Osteocyte (in vitro differentiated cells): ENCODE data around the gene KCNH2. TPM values are rescaled to one million over a fixed set of nuclear protein-coding genes. Genes with fewer than 3 reads are reported as not detected.

ENCODE experiments used
- DNase-seq: peaks from one replicate; pipeline ENCODE4 v3.0.0; 2021; ENCODE audit warnings: mixed read lengths; ENCODE audit not compliant: unreplicated experiment; ENCODE audit errors: extremely low spot score
- H3K27ac Mint-ChIP-seq: one replicate; pipeline ENCODE4 v1.8.0; 2021; ENCODE audit warnings: mild to moderate bottlenecking, mixed read lengths; ENCODE audit not compliant: unreplicated experiment
- H3K27me3 Mint-ChIP-seq: one replicate; pipeline ENCODE4 v1.8.0; 2021; ENCODE audit warnings: mixed read lengths; ENCODE audit not compliant: unreplicated experiment
- H3K36me3 Mint-ChIP-seq: one replicate; pipeline ENCODE4 v1.8.0; 2021; ENCODE audit warnings: mixed read lengths; ENCODE audit not compliant: unreplicated experiment
- H3K4me1 Mint-ChIP-seq: one replicate; pipeline ENCODE4 v1.8.0; 2021; ENCODE audit warnings: mixed read lengths; ENCODE audit not compliant: unreplicated experiment
- H3K4me3 Mint-ChIP-seq: one replicate; pipeline ENCODE4 v1.8.0; 2021; ENCODE audit warnings: mild to moderate bottlenecking, moderate library complexity, mixed read lengths; ENCODE audit not compliant: unreplicated experiment
- H3K9me3 Mint-ChIP-seq: one replicate; pipeline ENCODE4 v1.8.0; 2021; ENCODE audit warnings: mixed read lengths; ENCODE audit not compliant: unreplicated experiment
- total RNA-seq: library from RNA; stranded (reverse); gene quantifications from 2 replicates; pipeline ENCODE4 v1.2.1, GENCODE V29; 2021
- TF ChIP-seq, protein P1 (sequence below): fragments of 200-600 bp; sonication (generic); IDR thresholded peaks from 2 replicates; pipeline ENCODE4 v1.5.0; 2021; ENCODE audit warnings: antibody characterized with exemption, mild to moderate bottlenecking, moderate library complexity

Gene KCNH2
- total RNA-seq, 1 donor from 2014 or later = not detected

DNA sequence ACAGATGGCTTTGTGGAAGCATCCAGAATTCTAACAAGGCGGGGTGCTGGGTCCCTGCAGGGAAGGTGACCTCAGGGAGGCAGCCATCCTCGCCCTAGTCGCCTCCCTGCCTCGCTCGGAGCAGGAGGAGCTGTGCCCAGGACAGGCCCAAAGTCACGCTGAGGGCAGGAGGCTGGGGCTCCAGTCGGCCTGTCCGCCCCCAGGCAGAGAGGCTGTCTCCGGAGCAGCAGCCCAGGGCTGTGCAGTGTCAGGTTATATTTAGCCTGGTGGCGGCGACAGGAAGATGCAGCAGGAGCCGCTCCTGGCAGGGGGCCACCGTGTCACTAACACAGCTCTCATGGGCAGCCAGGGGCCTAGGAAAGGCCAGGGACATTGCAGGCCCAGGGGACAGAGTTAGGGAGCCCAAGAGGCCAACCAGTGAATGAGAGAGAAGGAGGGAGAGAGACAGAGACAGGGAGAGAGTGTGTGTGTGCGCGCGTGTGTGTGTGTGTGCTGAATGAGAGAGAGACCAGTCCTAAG is 13.5 kb downstream of the KCNH2 start:
- no peaks in the 10 kb centered on the region for H3K9me3 Mint-ChIP-seq
- peaks cover 27% of the 10 kb centered on the region for H3K4me1 Mint-ChIP-seq

DNA sequence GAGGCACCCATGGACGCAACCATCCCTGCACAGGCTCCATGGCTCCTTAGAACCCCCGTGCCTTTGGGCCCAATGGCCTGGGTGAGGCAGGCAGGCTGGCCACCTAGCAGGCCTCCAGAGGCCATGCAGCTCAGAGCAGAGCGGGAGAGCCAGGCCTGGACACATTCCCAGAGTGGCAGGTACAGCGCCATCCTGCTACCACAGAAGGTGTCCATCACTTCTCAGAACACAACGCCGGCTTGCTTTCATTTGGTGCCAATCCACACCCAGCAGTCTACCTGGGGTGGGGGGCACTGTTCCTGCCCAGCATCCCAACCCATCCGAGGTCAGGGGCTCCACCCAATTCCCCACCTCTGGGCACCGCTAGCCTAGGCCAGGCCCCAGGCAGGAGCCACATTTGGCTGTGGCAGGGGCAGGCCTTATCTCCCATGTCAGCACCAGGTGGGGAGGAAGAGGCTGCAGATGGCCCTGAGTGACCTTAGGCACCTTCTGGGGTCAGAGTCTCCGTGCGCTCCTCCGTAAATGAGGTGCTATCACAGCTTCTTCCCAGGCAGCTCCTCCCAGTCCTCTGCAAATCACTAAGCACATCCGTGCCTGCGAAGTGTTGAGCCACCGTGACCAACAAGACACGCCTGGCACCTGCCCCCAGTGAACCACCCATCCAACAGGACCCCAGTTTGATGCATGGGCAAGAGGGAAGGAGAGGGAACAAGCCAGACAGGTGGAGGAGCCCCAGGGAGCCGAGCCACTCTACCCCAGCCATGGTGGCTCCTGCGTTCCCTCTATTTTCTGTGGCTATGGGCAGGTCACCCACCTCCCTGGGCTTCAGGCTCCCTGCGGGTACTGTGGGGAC is 14.2 kb downstream of the KCNH2 start:
- Mint-ChIP-seq H3K4me3 (no peak overlapping the region), H3K36me3 (no peaks in the 10 kb centered on the region), H3K27ac (no peak overlapping the region), H3K9me3 (no peaks in the 10 kb centered on the region), H3K27me3 (peaks cover 19% of the 10 kb centered on the region), H3K4me1 (peaks cover 27% of the 10 kb centered on the region)
- DNase-seq = no peak
- TF ChIP-seq, protein P1, sequence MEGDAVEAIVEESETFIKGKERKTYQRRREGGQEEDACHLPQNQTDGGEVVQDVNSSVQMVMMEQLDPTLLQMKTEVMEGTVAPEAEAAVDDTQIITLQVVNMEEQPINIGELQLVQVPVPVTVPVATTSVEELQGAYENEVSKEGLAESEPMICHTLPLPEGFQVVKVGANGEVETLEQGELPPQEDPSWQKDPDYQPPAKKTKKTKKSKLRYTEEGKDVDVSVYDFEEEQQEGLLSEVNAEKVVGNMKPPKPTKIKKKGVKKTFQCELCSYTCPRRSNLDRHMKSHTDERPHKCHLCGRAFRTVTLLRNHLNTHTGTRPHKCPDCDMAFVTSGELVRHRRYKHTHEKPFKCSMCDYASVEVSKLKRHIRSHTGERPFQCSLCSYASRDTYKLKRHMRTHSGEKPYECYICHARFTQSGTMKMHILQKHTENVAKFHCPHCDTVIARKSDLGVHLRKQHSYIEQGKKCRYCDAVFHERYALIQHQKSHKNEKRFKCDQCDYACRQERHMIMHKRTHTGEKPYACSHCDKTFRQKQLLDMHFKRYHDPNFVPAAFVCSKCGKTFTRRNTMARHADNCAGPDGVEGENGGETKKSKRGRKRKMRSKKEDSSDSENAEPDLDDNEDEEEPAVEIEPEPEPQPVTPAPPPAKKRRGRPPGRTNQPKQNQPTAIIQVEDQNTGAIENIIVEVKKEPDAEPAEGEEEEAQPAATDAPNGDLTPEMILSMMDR = no peak

More for the DNA sequence above, 13.5 kb downstream of the KCNH2 start:
- H3K27me3 Mint-ChIP-seq = peaks cover 24% of the 10 kb centered on the region
- TF ChIP-seq, protein P1 = no peak
- H3K36me3 Mint-ChIP-seq = no peaks in the 10 kb centered on the region
- no peak overlapping the region for H3K27ac Mint-ChIP-seq
- no peak overlapping the region for H3K4me3 Mint-ChIP-seq
- no peak for DNase-seq

DNA sequence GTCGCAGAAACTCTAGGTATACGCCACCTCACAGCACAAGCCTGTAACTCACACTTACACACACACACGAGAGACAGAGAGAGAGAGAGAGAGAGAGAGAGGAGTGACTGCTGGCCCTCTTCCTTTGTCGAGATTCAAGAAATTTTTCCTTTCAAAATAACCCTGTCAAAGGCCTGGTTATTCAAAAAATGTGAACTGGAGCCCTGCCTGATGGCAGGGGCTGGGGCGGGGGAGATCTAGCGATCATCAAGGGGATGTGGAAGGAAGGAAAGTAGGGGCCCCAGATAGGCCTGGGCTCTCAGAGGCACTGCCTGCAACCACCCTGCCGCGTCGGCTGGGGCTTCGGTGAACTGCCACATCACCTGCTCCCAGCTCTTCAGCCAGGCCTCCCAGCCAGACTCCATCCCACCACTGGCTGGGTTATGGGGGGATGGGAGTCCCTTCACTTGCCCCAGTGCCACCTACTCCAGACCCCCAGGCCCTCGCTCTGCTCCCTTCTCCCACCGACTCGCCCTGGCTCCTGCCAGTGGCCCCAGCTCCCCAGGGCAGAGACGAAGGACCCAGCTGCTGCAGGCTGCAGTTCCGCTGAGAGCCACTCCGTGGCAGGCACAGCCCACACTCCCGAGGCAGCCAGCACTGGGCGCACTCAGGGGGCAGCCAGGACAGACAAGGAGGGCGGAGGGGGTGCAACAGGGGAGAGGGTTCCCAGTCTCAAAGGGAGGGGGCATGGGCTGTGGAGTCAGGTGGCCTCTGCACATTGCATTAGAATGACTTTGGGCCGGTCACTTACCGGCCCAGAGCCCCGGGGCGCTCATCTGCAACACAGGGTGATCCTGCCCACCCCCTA is 15.3 kb downstream of the KCNH2 start:
- H3K27me3 Mint-ChIP-seq = peaks cover 12% of the 10 kb centered on the region
- H3K4me1 Mint-ChIP-seq = peaks cover 27% of the 10 kb centered on the region
- no peaks in the 10 kb centered on the region for H3K9me3 Mint-ChIP-seq
- TF ChIP-seq, protein P1 = peak; percentile 88
- no peak overlapping the region for H3K4me3 Mint-ChIP-seq
- peak overlapping the region; percentile 52 for H3K27ac Mint-ChIP-seq
- DNase-seq = no peak
- H3K36me3 Mint-ChIP-seq = no peaks in the 10 kb centered on the region

GRCh38 chr7:150962290-150962552 is 15.9 kb downstream of the KCNH2 start:
- no peaks in the 10 kb centered on the region for H3K9me3 Mint-ChIP-seq
- H3K4me3 Mint-ChIP-seq = no peak overlapping the region
- peaks cover 7% of the 10 kb centered on the region for H3K27me3 Mint-ChIP-seq
- H3K27ac Mint-ChIP-seq = peak overlapping the region; percentile 52
- TF ChIP-seq, protein P1 = no peak
- no peak for DNase-seq
- H3K4me1 Mint-ChIP-seq = peaks cover 27% of the 10 kb centered on the region
- H3K36me3 Mint-ChIP-seq = no peaks in the 10 kb centered on the region
